ENCODE measurements around the gene HDAC7.

- TF ChIP-seq POLR2A (IDR thresholded peaks at IDR 0.05; ENCODE audit: low read depth, low read length) (no peak), TAF1 (IDR thresholded peaks at IDR 0.05; ENCODE audit: low read depth, low read length) (no peak)
Measured at GRCh38 chr12:47795121-47795813, 24.4 kb downstream of the HDAC7 start.
